HG02571 (cell line): ENCODE measurements around the gene GAREM2.

Experiments used
- ATAC-seq: cut with Tn5 transposase; IDR thresholded peaks from one replicate; pipeline ENCODE4 v1.9.1; 2021; ENCODE audit warnings: mild to moderate bottlenecking, moderate library complexity; ENCODE audit not compliant: unreplicated experiment

GAREM2 gene

GRCh38 chr2:26185954-26186770 lies 13.3 kb downstream of the GAREM2 start:
- no peak for ATAC-seq

GRCh38 chr2:26187114-26187513 lies 14.2 kb downstream of the GAREM2 start:
- ATAC-seq: no peak

GRCh38 chr2:26187537-26188104 lies 14.7 kb downstream of the GAREM2 start:
- ATAC-seq: no peak

- no peak for ATAC-seq
These were observed 16.2 kb downstream of the GAREM2 start for GRCh38 chr2:26189123-26189522.

- no peak for ATAC-seq
These were observed 16.9 kb downstream of the GAREM2 start for GRCh38 chr2:26189751-26190150.

GRCh38 chr2:26190369-26190768 lies 17.5 kb downstream of the GAREM2 start:
- ATAC-seq: no peak

GRCh38 chr2:26191316-26192159 lies 18.6 kb downstream of the GAREM2 start:
- ATAC-seq: no peak

GRCh38 chr2:26193578-26194231 lies 20.8 kb downstream of the GAREM2 start:
- ATAC-seq: no peak

- no peak for ATAC-seq
These were observed 22.4 kb downstream of the GAREM2 start for GRCh38 chr2:26195040-26195984.

- ATAC-seq: no peak
These were observed 24.0 kb downstream of the GAREM2 start for GRCh38 chr2:26196683-26197418.

- ATAC-seq: no peak
These were observed 24.6 kb downstream of the GAREM2 start for GRCh38 chr2:26197516-26197915.

GRCh38 chr2:26202981-26203490 lies 30.1 kb downstream of the GAREM2 start:
- no peak for ATAC-seq

GRCh38 chr2:26203906-26204305 lies 31.0 kb downstream of the GAREM2 start:
- no peak for ATAC-seq

- no peak for ATAC-seq
These were observed 39.1 kb downstream of the GAREM2 start for GRCh38 chr2:26212011-26212410.

GRCh38 chr2:26214759-26215158 lies 41.9 kb downstream of the GAREM2 start:
- no peak for ATAC-seq

- ATAC-seq: no peak
These were observed 42.9 kb downstream of the GAREM2 start for GRCh38 chr2:26215833-26216232.

- ATAC-seq: no peak
These were observed 43.7 kb downstream of the GAREM2 start for GRCh38 chr2:26216587-26216986.

- ATAC-seq: no peak
These were observed 44.8 kb downstream of the GAREM2 start for GRCh38 chr2:26217720-26218119.

GRCh38 chr2:26223018-26223417 lies 50.1 kb downstream of the GAREM2 start:
- no peak for ATAC-seq
